ENCODE results near the gene GLCE.

DNA sequence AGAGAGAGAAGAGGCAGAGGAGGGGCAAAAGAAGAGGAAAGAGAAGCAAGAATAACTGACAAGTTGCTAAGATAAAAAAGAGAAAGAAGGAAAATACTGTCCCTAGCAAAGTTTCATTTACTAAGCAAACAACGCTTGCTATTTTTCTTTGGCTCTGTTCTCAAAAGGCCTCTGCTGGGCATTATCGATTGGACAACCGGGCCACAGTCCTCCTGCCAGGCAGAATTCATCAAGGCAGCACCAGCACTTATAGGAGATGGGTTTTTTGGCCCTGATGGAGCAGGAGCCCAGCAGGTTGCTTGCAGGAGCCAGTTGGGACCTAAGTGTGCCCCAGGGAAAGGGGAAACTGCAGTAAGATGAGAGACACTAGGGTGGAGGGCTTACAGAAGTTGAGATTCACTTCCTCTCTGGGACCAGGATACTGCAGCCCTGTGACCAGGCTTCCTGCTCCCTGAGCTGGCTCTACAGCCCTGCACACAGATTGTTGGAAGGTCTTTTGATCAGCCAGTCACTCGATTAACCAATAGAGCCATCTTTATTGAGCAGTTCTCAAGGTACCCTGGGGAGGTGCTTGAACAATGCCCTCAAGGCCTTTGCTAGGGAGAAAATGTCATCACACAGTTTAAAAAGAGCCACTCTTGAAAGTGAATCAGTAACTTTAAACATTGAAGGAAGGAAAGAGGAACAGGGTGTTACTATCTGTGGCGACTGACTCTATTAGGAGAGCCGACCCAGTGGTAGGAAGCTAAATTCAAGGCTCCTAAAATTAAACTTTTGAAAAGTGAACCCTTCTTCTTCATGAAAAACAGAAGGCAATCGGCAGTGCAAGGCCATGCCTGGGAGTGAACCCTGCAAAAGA lies 28.8 kb upstream of the GLCE start:
- no peak for TF ChIP-seq POLR2A (conservative IDR thresholded peaks at IDR 0.05)
- TF ChIP-seq DIDO1 (tag; IDR thresholded peaks at IDR 0.05; ENCODE audit: low read depth): no peak
- TF ChIP-seq, protein P1, sequence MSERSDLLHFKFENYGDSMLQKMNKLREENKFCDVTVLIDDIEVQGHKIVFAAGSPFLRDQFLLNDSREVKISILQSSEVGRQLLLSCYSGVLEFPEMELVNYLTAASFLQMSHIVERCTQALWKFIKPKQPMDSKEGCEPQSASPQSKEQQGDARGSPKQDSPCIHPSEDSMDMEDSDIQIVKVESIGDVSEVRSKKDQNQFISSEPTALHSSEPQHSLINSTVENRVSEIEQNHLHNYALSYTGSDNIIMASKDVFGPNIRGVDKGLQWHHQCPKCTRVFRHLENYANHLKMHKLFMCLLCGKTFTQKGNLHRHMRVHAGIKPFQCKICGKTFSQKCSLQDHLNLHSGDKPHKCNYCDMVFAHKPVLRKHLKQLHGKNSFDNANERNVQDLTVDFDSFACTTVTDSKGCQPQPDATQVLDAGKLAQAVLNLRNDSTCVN (CRISPR knock-in tag; IDR thresholded peaks at IDR 0.05): no peak
- TF ChIP-seq, protein P2, sequence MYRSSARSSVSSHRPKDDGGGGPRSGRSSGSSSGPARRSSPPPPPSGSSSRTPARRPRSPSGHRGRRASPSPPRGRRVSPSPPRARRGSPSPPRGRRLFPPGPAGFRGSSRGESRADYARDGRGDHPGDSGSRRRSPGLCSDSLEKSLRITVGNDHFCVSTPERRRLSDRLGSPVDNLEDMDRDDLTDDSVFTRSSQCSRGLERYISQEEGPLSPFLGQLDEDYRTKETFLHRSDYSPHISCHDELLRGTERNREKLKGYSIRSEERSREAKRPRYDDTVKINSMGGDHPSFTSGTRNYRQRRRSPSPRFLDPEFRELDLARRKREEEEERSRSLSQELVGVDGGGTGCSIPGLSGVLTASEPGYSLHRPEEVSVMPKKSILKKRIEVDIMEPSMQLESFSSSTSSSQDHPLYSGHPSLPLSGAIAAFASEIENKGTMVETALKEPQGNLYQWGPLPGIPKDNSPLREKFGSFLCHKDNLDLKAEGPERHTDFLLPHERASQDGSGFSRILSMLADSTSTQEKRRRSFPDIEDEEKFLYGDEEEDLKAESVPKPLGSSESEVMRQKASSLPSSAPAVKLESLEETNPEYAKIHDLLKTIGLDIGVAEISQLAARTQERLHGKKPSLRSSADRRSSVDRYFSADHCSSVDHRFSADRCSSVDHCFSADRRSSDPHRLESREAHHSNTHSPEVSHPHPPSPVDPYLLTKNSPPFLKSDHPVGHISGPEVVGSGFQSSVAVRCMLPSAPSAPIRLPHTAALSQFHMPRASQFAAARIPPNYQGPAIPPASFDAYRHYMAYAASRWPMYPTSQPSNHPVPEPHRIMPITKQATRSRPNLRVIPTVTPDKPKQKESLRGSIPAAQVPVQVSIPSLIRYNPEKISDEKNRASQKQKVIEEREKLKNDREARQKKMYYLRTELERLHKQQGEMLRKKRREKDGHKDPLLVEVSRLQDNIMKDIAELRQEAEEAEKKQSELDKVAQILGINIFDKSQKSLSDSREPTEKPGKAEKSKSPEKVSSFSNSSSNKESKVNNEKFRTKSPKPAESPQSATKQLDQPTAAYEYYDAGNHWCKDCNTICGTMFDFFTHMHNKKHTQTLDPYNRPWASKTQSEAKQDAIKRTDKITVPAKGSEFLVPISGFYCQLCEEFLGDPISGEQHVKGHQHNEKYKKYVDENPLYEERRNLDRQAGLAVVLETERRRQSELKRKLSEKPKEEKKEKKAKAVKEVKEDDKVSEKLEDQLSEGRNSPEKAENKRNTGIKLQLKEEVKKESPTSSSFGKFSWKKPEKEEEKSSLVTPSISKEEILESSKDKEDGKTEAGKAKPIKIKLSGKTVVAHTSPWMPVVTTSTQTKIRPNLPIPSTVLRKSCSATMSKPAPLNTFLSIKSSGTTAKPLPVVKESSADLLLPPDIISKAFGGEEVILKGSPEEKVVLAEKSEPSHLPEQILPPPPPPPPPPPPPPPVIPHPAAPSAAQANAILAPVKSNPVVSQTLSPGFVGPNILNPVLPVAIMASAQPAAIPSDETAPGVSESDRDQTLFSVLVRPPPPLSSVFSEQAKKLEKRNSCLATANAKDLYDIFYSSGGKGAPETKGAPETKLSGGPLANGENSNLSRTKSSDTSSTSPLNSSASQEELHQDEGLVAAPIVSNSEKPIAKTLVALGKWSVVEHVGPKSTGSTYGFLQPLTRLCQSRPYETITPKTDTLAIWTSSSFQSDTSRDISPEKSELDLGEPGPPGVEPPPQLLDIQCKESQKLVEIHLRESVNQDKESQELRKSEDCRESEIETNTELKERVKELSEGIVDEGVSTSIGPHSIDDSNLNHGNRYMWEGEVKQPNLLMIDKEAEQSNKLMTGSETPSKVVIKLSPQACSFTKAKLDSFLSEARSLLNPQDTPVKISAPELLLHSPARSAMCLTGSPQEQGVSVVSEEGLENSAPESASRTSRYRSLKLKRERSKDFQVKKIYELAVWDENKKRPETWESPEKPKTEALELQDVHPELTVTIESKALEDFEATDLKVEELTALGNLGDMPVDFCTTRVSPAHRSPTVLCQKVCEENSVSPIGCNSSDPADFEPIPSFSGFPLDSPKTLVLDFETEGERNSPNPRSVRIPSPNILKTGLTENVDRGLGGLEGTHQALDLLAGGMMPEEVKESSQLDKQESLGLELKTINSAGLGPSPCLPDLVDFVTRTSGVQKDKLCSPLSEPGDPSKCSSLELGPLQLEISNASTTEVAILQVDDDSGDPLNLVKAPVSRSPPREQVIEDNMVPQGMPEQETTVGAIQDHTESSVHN (IDR thresholded peaks at IDR 0.05; ENCODE audit: borderline replicate concordance in 1 of 2, low read depth in 1 of 2): no peak
- TF ChIP-seq, protein P3, sequence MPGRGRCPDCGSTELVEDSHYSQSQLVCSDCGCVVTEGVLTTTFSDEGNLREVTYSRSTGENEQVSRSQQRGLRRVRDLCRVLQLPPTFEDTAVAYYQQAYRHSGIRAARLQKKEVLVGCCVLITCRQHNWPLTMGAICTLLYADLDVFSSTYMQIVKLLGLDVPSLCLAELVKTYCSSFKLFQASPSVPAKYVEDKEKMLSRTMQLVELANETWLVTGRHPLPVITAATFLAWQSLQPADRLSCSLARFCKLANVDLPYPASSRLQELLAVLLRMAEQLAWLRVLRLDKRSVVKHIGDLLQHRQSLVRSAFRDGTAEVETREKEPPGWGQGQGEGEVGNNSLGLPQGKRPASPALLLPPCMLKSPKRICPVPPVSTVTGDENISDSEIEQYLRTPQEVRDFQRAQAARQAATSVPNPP (IDR thresholded peaks at IDR 0.05; ENCODE audit: borderline replicate concordance, insufficient read depth, insufficient read length): no peak
- TF ChIP-seq ZKSCAN3 (CRISPR knock-in tag; IDR thresholded peaks at IDR 0.05): no peak
- no peak for TF ChIP-seq CREM (IDR thresholded peaks at IDR 0.05; ENCODE audit: low read depth)
- TF ChIP-seq SAFB2 (IDR thresholded peaks at IDR 0.05; ENCODE audit: borderline replicate concordance, low read depth, low read length, severe bottlenecking): no peak
